Muscle layer of colon (tissue), 2 donors: ENCODE data around the gene ARMC3.

Experiments
- H3K27ac ChIP-seq: one replicate; pipeline ENCODE4 v1.7.0; 2013; ENCODE audit warnings: low read depth, mild to moderate bottlenecking, low read length, moderate library complexity
- H3K27me3 ChIP-seq, 2 donors: one replicate each; pipeline ENCODE4 v1.7.0; 2013; ENCODE audit warnings: low read length in 2 of 2, mild to moderate bottlenecking in 2 of 2; ENCODE audit not compliant: insufficient read depth in 2 of 2, control insufficient read depth in 1 of 2
- H3K36me3 ChIP-seq: one replicate; pipeline ENCODE4 v1.7.0; 2013; ENCODE audit warnings: mild to moderate bottlenecking, low read length; ENCODE audit not compliant: insufficient read depth
- H3K4me1 ChIP-seq: one replicate; pipeline ENCODE4 v1.7.0; 2013; ENCODE audit warnings: mild to moderate bottlenecking, low read length; ENCODE audit not compliant: insufficient read depth
- H3K4me3 ChIP-seq, 2 donors: one replicate each; pipeline ENCODE4 v1.7.0; 2013; ENCODE audit warnings: low read length in 2 of 2, low read depth in 1 of 2, mild to moderate bottlenecking in 1 of 2, moderate library complexity in 1 of 2
- H3K9ac ChIP-seq: one replicate; pipeline ENCODE4 v1.7.0; 2013; ENCODE audit warnings: low read length
- H3K9me3 ChIP-seq: one replicate; pipeline ENCODE4 v1.7.0; 2013; ENCODE audit warnings: mild to moderate bottlenecking, low read length
- donor health status: abdominal sarcoma.
- donor health status: Adenocarcinoma of cecum.

Gene ARMC3

DNA sequence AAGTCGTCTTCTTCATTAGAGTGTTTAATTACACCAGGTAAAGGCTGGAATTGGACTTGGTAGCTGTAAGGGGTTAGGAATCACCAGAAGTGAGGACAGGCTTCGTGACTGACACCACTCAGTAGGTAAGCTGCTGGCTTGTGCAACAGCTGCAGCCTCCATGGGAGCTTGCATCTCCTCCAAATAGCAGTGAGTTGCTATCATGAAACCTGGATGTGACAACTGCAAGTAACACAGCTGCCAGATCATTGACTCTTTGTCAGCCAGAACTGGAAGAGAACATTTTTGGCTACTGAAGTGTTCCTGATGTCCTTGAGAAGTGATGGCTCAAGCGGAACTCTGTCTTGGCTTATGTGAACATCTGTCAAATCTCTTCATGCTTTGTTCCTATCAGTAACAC is 103.5 kb downstream of the ARMC3 start:
- H3K27me3 ChIP-seq: no peaks in the 10 kb centered on the region
- H3K36me3 ChIP-seq: no peaks in the 10 kb centered on the region
- H3K4me1 ChIP-seq: no peaks in the 10 kb centered on the region
- no peaks in the 10 kb centered on the region for H3K9me3 ChIP-seq
- no peak overlapping the region for H3K4me3 ChIP-seq
- no peak overlapping the region for H3K27ac ChIP-seq
- H3K9ac ChIP-seq: no peak overlapping the region

DNA sequence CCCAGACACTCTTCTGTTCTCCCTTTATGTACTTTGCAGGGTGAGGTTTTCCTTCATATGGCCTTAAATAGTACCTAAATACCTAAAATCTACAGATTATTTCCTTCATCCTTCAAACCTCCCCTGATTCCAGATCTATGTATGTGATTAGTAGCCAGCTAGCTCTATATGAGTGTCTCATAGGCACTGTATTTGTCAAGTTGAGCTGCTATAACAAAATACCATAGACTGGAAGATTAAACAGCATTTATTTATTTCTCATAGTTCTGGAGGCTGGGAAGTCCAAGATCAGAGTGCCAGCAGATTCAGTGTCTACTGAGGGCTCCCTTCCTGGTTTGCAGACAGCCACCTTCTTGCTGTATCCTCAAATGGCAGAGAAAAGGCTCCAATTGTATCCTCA is 106.9 kb downstream of the ARMC3 start:
- Histone ChIP-seq H3K9ac (no peak overlapping the region), H3K27me3 (no peaks in the 10 kb centered on the region), H3K36me3 (no peaks in the 10 kb centered on the region), H3K4me3 (no peak overlapping the region), H3K4me1 (no peaks in the 10 kb centered on the region), H3K9me3 (no peaks in the 10 kb centered on the region), H3K27ac (no peak overlapping the region)

DNA sequence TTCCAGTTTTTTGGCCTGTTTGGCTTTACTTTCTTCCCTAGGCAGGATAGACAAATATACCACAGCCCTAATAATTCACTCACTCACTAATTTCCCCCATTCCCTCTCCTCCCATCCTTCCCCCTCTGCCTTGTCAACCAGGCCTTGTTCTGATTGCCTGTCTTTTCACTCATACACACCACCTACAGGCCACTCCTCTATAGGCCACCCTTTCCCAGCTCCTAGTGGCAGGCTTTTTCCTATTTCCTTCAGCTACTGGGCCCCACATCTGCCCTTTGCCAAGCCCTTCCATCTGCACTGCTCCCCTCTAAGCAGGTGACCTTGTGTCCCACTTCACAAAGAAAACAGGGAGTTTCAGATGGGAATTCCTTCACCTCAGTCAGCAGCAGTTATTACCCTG is 107.7 kb downstream of the ARMC3 start:
- Histone ChIP-seq H3K9me3 (no peaks in the 10 kb centered on the region), H3K27ac (no peak overlapping the region), H3K27me3 (no peaks in the 10 kb centered on the region), H3K4me3 (no peak overlapping the region), H3K9ac (no peak overlapping the region), H3K36me3 (no peaks in the 10 kb centered on the region), H3K4me1 (no peaks in the 10 kb centered on the region)

DNA sequence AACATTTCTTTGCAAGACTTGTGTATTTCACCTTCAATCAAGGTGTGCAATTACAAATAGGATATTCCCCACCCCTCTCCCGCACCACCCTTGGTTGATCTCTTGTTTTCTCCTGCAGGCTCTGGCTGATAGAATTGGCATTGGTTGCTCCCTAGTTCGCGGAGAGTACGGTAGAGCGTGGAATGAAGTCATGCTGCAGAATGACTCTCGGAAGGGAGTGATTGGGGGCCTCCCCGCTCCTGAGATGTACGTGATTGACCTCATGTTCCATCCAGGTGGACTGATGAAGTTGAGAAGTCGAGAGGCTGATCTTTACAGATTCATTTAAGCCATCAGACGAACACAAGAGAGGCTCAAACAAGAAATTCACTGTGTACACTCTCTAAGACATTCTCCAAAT is 109.3 kb downstream of the ARMC3 start:
- H3K4me1 ChIP-seq: no peaks in the 10 kb centered on the region
- no peak overlapping the region for H3K4me3 ChIP-seq
- H3K27me3 ChIP-seq: no peaks in the 10 kb centered on the region
- H3K9ac ChIP-seq: no peak overlapping the region
- H3K9me3 ChIP-seq: no peaks in the 10 kb centered on the region
- H3K27ac ChIP-seq: no peak overlapping the region
- no peaks in the 10 kb centered on the region for H3K36me3 ChIP-seq

DNA sequence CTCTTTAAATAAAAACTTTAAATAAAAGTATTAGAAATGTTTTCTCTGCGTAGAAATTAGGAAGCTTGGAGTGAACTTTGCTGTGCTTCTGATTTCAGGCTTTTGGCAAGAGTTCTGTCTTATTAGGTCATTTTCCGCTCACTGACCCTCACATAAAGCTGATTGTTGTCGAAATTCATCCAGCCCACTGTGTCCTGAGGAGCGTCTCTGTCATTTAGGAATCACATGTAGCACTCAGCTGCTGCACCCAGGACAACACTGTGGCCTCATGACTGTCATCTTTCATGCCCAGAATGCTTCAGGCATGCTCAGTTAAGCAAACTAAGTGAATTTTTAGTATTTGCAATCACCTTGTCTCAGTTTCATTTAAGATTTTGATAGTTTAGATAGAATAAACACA is 109.7 kb downstream of the ARMC3 start:
- Histone ChIP-seq H3K4me1 (no peaks in the 10 kb centered on the region), H3K27me3 (no peaks in the 10 kb centered on the region), H3K27ac (no peak overlapping the region), H3K36me3 (no peaks in the 10 kb centered on the region), H3K9me3 (peaks cover 1% of the 10 kb centered on the region), H3K9ac (no peak overlapping the region), H3K4me3 (no peak overlapping the region)

DNA sequence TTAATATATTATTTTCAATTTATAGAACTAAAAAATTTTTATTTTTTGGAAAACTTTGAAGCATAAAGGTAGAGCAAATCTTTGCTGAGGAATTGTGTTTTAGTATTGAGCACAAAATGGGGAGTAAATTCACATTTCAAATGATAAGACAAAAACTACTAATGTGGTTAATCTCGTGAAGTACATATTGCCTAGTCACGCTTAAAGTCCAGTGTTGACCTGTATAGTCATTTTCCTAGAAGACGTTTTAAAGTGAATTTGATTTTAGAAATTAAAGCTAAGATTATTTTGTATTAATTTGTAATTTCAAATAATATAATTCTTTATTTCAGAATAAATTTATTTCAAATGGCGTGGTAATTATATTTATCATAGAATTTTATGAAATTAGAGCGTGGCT is 110.3 kb downstream of the ARMC3 start:
- Histone ChIP-seq H3K36me3 (no peaks in the 10 kb centered on the region), H3K4me3 (no peak overlapping the region), H3K27ac (no peak overlapping the region), H3K9me3 (peaks cover 3% of the 10 kb centered on the region), H3K4me1 (no peaks in the 10 kb centered on the region), H3K27me3 (no peaks in the 10 kb centered on the region), H3K9ac (no peak overlapping the region)

DNA sequence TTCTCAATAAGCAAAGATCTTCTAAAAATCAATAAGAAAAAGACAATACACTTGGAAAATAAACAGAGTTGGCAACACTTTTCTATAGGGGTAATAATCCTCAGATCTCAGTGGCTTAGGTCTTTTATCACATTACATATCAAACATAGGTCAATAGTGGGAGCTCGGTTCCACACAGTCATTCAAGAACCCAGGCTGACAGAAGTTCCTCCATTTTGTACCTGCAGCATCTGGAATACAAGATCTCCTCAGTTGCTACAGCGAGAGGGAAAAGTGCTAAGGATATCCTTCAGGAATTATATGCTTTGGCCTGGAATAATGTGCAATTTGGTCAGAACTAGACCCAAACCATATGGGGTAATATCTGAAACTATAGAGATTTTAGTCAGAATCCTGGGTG is 112.1 kb downstream of the ARMC3 start:
- Histone ChIP-seq H3K4me3 (no peak overlapping the region), H3K4me1 (no peaks in the 10 kb centered on the region), H3K27ac (no peak overlapping the region), H3K9me3 (peaks cover 3% of the 10 kb centered on the region), H3K9ac (no peak overlapping the region), H3K27me3 (no peaks in the 10 kb centered on the region), H3K36me3 (no peaks in the 10 kb centered on the region)

DNA sequence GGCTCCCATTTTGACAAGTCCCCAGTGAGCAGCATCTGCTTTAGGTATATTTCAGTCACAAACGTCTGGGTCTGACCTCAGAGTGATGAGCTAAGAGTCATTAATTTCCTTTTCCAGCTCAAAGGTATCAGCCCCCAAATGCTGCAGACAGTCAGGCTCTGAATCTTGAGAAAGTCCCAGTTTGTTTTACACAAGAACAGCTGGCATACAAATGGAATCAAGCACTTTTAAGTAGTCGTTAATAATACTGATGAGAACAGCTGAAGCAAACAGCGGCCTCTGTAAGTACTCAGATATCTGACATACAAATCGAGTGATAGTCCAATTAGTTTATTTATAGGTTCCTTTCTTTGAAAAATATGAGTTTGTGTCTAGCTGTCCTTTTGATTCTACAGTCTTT is 118.2 kb downstream of the ARMC3 start:
- no peak overlapping the region for H3K4me3 ChIP-seq
- peaks cover 3% of the 10 kb centered on the region for H3K9me3 ChIP-seq
- H3K27me3 ChIP-seq: no peaks in the 10 kb centered on the region
- H3K9ac ChIP-seq: no peak overlapping the region
- no peaks in the 10 kb centered on the region for H3K36me3 ChIP-seq
- peaks cover 11% of the 10 kb centered on the region for H3K4me1 ChIP-seq
- no peak overlapping the region for H3K27ac ChIP-seq

DNA sequence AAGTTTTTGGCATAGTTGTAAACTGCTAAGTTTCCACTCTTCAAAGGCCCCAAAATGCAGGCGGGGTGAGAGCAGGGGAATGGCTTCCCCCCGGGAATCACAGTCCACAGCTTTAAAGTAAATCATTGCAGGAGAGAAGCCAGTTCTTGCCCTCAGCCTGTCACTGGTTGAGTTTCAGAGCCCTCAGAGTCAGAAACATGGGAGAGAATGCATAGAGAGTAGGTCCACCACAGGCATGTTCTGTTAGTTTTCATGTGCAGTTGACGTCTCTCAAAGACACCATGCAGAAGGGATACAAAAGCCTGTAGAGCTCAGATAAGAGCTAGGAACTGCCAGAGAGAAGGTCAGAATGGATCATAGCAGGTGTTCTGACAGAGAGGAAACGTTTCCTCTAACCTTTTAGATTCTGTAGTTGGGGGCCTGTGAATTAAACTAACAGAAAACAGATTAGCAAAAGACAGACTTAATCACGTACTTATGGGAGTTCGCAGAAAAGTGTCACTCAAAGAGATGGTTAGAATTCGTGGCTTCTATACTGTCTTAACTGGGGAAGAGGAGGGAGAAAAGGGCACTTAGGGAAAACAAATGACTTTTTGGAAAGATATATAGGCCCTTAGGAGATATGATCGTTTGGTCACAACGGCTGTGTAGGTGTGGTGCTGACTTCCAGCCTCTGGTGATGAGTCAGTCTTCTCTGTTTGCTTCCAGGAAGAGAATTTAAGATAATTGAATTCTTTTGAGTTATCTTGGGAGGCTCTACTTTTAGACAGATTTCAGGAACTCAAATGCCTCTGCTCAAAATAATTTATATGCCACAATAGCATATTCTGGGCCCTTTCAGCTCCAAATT is 119.6 kb downstream of the ARMC3 start:
- peaks cover 3% of the 10 kb centered on the region for H3K9me3 ChIP-seq
- peaks cover 11% of the 10 kb centered on the region for H3K4me1 ChIP-seq
- H3K4me3 ChIP-seq: no peak overlapping the region
- H3K9ac ChIP-seq: no peak overlapping the region
- peak overlapping the region; percentile 56 for H3K27ac ChIP-seq
- no peaks in the 10 kb centered on the region for H3K36me3 ChIP-seq
- H3K27me3 ChIP-seq: no peaks in the 10 kb centered on the region

DNA sequence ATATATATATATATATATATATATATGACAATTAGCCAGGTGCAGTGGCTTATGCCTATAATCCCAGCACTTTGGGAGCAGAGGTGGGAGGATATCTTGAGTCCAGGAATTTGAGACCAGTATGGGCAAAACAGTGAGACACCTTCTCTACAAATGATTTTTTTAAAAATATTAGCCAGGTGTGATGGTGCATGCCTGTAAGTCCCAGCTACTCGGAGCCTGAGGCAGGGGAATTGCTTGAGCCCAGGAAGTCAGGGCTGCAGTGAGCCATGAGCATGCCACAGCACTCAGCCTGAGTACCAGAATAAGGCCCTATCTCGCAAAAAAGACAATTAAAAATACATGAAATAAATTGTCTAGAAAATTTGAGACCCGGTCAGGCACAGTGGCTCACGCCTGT is 120.3 kb downstream of the ARMC3 start:
- Histone ChIP-seq H3K4me1 (peaks cover 11% of the 10 kb centered on the region), H3K27me3 (no peaks in the 10 kb centered on the region), H3K36me3 (no peaks in the 10 kb centered on the region), H3K9me3 (no peaks in the 10 kb centered on the region), H3K9ac (no peak overlapping the region), H3K27ac (no peak overlapping the region), H3K4me3 (no peak overlapping the region)

DNA sequence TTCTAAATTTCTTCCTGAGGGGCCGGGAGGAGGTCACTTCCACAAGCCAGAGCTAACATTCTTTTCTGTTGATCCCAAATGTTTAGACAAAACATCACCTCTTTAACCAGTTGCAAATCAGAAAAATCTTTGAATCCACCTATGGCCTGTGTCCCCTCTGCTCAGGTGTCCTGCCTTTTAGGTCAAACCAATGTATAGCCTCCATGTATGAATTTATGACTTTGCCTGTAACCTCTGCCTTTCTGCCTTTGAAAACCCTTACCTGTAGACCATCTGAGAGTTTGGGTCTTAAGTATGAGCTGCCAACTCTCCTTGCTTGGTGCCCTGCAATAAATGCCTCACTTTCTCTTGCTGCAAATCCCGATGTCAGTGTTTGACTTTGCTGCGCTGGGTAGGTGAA is 123.4 kb downstream of the ARMC3 start:
- H3K36me3 ChIP-seq: no peaks in the 10 kb centered on the region
- H3K27me3 ChIP-seq: no peaks in the 10 kb centered on the region
- no peak overlapping the region for H3K9ac ChIP-seq
- H3K9me3 ChIP-seq: no peaks in the 10 kb centered on the region
- H3K4me3 ChIP-seq: no peak overlapping the region
- peaks cover 11% of the 10 kb centered on the region for H3K4me1 ChIP-seq
- H3K27ac ChIP-seq: no peak overlapping the region

DNA sequence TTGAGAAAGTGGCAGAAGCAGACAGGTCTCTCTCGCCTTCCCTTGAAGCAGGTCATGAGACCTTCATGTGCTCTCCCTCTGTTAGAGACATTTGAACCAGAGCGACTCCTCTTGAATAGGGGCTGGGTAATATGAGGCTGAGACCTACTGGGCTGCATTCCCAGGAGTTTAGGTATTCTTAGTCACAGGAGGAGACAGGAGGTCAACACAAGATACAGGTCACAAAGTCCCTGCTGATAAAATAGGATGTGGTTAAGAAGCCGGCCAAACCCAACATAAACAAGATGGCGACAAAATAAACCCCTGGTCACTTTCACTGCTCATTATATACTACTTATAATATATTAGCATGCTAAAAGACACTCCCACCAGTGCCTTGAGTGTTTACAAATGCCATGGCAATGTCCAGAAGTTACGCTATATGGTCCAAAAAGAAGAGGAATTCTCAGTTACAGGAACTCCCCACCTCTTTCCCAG is 124.0 kb downstream of the ARMC3 start:
- Histone ChIP-seq H3K27me3 (no peaks in the 10 kb centered on the region), H3K36me3 (no peaks in the 10 kb centered on the region), H3K9ac (no peak overlapping the region), H3K9me3 (no peaks in the 10 kb centered on the region), H3K4me3 (no peak overlapping the region), H3K4me1 (peaks cover 9% of the 10 kb centered on the region), H3K27ac (no peak overlapping the region)
